Left lung (tissue), 10 donors: ENCODE data around the gene ABHD15. TPM values are rescaled to one million over a fixed set of nuclear protein-coding genes. Genes with fewer than 3 reads are reported as not detected.

Experiments used
- ATAC-seq: fragments of 200-7000 bp; cut with Tn5 transposase; one replicate; pipeline ENCODE4 v1.9.1; 2020; ENCODE audit warnings: moderate library complexity
- DNase-seq, 4 donors: peaks; one replicate each; pipeline ENCODE4 v3.0.0-alpha.2; 2013 to 2020
- H3K27ac ChIP-seq, 2 donors: fragments of 200-600 bp; sonication (generic) in 1 of 2; one replicate each; pipeline versions ENCODE4 v1.5.0 to v1.8.0; 2020 to 2021
- H3K27me3 ChIP-seq, 2 donors: fragments of 200-600 bp; sonication (generic) in 1 of 2; one replicate each; pipeline versions ENCODE4 v1.5.0 to v1.8.0; 2020 to 2021
- H3K36me3 ChIP-seq, 2 donors: fragments of 200-600 bp; sonication (generic) in 1 of 2; one replicate each; pipeline versions ENCODE4 v1.5.0 to v1.8.0; 2020 to 2021
- H3K4me1 ChIP-seq, 2 donors: fragments of 200-600 bp; one replicate each; pipeline ENCODE4 v1.8.0; 2021
- H3K4me3 ChIP-seq, 2 donors: fragments of 200-600 bp; sonication (generic) in 1 of 2; one replicate each; pipeline versions ENCODE4 v1.5.0 to v1.8.0; 2020 to 2021; ENCODE audit warnings: mild to moderate bottlenecking in 1 of 2
- H3K9me3 ChIP-seq, 2 donors: fragments of 200-600 bp; sonication (generic) in 1 of 2; one replicate each; pipeline versions ENCODE4 v1.5.0 to v1.8.0; 2020 to 2021
- intact Hi-C, 2 donors: fragments of 100-400 bp; cut with DNase I; formaldehyde crosslinking; loops; one replicate each; pipeline versions ENCODE4 v1.11.2 to v1.14.2; 2022
- polyA plus RNA-seq, 6 donors: library from polyadenylated mRNA; unstranded; fragments of 120-200 nt; gene quantifications; one replicate each; pipeline ENCODE4 v1.2.1, GENCODE V29; 2013; ENCODE audit not compliant: insufficient read length in 6 of 6
- total RNA-seq, 2 donors: library from RNA; stranded (reverse); fragmentation: NEBNext Ultra II Directional; extraction: Animal tissue kit (Norgen Biotek cat#: 25700); gene quantifications; one replicate each; pipeline ENCODE4 v1.2.1, GENCODE V29; 2021
- TF ChIP-seq, protein P1 (sequence below), 2 donors: fragments of 200-600 bp; sonication (generic) in 1 of 2; IDR thresholded peaks; one replicate each; pipeline versions ENCODE4 v1.5.0 to v1.8.0; 2021; ENCODE audit warnings: antibody characterized with exemption in 2 of 2
- donor health status: DM: no; HTN: yes; CAD: no.
- donor health status: DM: no; HTN: no; CAD: no.

Gene ABHD15
- total and polyA plus RNA-seq, 8 donors: 3.0 to 11.3 (median 4.0) TPM

DNA sequence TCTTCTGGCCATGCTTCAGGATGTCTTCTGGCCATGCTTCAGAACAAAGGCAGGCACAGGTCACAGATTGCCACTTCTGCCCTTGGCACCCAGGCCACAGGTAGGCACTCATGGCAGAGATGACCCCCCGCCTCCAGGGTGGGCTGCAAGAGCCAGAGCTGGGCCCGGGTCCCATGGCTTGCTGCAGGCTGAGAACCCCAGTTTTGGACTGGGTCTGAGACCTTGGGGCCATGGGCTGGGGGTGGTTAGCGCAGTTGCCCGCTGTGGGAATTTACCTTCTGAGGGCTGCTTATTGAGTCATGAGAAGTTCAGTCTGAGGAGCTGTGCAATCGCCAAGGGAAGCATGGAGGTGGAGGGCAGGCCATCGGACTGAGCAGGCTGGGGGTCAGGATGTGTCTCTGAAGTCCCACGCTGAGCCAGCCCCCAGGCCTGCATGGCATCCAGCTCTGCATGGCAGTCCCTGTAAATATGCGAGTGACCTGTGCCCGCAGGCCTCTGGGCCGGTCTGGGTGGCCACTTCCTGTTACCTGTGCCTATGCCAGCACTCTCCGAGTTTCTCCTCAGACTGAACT is 27.8 kb upstream of the ABHD15 start:
- Histone ChIP-seq H3K4me3 (no peak overlapping the region), H3K9me3 (no peaks in the 10 kb centered on the region), H3K27ac (no peak overlapping the region), H3K4me1 (peaks cover 28 to 44% of the 10 kb centered on the region in 2 donors), H3K36me3 (no peaks in the 10 kb centered on the region), H3K27me3 (peaks cover 0 to 46% of the 10 kb centered on the region in 2 donors)
- DNase-seq: no peak
- TF ChIP-seq, protein P1, sequence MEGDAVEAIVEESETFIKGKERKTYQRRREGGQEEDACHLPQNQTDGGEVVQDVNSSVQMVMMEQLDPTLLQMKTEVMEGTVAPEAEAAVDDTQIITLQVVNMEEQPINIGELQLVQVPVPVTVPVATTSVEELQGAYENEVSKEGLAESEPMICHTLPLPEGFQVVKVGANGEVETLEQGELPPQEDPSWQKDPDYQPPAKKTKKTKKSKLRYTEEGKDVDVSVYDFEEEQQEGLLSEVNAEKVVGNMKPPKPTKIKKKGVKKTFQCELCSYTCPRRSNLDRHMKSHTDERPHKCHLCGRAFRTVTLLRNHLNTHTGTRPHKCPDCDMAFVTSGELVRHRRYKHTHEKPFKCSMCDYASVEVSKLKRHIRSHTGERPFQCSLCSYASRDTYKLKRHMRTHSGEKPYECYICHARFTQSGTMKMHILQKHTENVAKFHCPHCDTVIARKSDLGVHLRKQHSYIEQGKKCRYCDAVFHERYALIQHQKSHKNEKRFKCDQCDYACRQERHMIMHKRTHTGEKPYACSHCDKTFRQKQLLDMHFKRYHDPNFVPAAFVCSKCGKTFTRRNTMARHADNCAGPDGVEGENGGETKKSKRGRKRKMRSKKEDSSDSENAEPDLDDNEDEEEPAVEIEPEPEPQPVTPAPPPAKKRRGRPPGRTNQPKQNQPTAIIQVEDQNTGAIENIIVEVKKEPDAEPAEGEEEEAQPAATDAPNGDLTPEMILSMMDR (IDR thresholded peaks at IDR 0.05): no peak
- ATAC-seq: no peak
- intact Hi-C loops: no loop called here

DNA sequence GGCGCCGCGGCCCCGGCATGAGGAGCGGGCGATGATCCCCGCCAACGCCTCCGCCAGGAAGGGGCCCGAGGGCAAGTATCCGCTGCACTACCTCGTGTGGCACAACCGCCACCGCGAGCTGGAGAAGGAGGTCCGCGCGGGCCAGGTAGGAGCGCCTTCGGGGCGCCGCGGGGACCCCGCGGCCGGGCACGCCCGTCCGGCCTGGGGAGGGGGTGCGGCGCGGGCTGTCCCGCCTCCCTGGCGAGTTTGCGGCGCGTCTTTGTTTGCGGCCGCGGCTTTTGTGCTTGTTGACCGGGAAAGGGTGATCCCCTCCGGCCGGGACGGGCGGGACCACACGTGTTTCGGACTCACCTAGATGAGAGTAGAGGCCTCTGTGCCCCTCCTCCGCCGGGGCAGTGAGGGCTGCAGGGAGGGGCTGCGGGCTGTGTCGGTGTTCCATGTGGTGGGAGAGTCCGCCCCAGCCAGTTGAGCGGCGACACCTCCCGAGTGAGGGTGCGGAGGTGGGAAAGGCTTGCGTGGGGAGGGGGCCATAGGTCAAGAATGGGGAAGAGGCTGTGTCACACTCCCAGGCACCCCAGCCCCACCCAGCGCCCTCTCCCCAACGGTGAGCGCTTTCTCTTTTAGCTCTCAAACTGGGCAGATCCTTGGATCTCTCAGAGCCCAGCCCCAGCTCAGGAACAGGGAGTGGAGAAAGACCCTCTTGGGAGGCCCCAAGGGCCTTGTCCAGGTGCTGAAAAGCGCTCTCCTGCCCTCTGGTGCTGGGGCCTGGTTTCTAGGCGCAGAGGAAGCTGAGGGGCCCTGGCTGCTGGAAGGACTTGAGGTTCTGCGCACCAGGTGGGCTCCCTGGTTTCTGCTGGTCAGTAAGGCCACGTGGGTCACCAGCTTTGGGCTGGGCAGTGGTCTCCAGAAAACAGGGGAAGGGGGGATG is 27.0 kb upstream of the ABHD15 start:
- H3K9me3 ChIP-seq: no peaks in the 10 kb centered on the region
- H3K27ac ChIP-seq: no peak overlapping the region
- ATAC-seq: no peak
- no peaks in the 10 kb centered on the region for H3K36me3 ChIP-seq
- DNase-seq: no peak
- TF ChIP-seq, protein P1 (IDR thresholded peaks at IDR 0.05): no peak
- peaks cover 28 to 44% of the 10 kb centered on the region in 2 donors for H3K4me1 ChIP-seq
- intact Hi-C loops: no loop called here
- peaks cover 0 to 46% of the 10 kb centered on the region in 2 donors for H3K27me3 ChIP-seq
- peak overlapping the region; percentile 53 to 68 for H3K4me3 ChIP-seq

DNA sequence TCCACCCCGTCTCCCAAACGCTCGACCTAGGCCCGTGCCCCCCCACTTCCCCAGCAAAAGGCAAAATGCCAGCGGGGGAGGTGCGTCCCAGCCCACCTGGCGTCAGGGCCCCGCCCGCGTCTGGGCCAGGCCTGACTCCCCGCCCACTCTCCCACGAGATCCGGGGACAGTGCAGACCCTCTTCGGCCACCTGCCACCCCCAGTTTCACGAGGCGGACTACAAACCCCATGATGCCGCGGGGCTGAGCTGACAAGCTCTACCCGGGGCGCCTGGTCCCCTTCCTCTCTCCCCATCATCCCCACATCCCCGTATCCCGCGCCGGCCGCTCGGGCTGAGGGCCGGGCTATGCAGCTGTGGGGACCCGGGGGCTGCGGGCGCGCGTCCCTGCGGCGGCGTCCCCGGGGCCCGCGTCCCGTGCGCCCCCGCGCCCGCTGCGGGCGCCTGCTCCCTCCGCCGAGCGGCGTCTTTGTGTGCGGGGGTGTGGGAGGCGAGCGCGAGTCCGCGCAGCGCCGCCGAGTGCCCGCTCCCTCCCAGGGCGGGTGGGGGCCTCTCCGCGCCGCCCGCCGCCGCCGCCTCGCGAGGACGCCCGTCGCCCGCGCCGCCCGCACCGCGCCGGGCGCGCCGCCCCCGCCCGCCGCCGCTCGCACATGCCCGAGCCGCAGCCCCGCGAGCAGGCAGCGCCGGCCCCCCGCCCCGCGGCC is 26.2 kb upstream of the ABHD15 start, which contains the start of gene ANKRD13B:
Gene ANKRD13B (plus strand): TSS at position 283 of the 702 bp plus-strand sequence. CDS start 490 bp downstream, outside the sequence.
- H3K27ac ChIP-seq: peak within 1 kb of the TSS; percentile 73 to 80
- ATAC-seq (peak; percentile 2), DNase-seq (no peak)
- H3K9me3 ChIP-seq: no peaks in the 10 kb centered on the region
- H3K4me3 ChIP-seq: peak within 1 kb of the TSS; percentile 53 to 68
- peaks cover 33 to 53% of the 10 kb centered on the region in 2 donors for H3K4me1 ChIP-seq
- TF ChIP-seq, protein P1 (IDR thresholded peaks at IDR 0.05): no peak
- no peaks in the 10 kb centered on the region for H3K36me3 ChIP-seq
- intact Hi-C loops: no loop called here
- peaks cover 0 to 46% of the 10 kb centered on the region in 2 donors for H3K27me3 ChIP-seq

DNA sequence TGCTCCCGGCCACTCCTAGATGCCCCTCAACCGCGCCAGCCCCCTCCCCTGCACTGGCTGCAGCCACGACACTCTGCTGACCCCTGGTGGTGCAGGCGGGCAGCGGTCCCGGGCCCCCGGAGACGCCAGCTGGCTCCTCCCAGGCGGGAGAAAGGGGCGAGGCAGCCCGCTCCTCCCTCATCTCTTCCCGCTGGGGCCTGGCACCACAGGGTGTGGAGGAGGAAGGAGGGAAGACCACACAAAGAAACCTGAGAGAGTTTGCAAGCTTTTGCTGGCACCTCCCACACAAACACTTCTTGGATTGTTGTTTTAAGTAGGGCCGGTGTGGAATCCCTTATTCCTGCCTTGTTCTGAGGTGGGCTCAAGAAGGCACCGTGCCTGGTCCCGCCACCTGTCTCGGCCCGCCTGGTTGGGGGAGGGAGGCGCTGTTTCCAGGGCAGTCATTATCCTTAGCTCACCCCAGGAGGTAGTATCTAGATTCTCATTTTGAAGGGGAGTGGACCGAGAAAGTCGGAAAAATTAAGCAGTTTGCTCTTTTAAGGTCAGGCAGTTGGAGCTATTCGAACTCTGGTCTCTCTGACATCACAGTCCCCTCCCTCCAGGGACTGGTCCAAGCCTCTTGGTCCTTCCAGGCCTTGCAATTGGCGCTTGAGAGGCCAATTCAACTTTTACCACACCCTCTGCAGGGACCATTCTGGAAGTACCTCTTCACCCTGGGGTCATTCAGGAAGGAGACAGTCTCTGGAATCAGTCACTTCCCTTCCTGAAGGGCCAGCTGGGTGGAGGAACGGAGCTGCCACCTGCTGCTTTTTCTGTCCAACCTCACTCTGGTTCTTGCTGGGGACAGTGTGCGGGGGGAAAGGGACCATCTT is 25.1 kb upstream of the ABHD15 start:
- no peaks in the 10 kb centered on the region for H3K36me3 ChIP-seq
- H3K4me1 ChIP-seq: peaks cover 40 to 63% of the 10 kb centered on the region in 2 donors
- peaks cover 0 to 46% of the 10 kb centered on the region in 2 donors for H3K27me3 ChIP-seq
- intact Hi-C loops: no loop called here
- ATAC-seq (peak; percentile 84), DNase-seq (peak; percentile 84 to 96 (median 92))
- peak overlapping the region; percentile 73 to 80 for H3K27ac ChIP-seq
- peak overlapping the region; percentile 44 to 52 for H3K4me3 ChIP-seq
- no peaks in the 10 kb centered on the region for H3K9me3 ChIP-seq
- TF ChIP-seq, protein P1 (IDR thresholded peaks at IDR 0.05): peak; percentile 94 to 98
